Suprapubic skin (tissue), 4 donors: ENCODE results near the gene LRRC32. TPM values are rescaled to one million over a fixed set of nuclear protein-coding genes. Genes with fewer than 3 reads are reported as not detected.

Experiments
- DNase-seq, 2 donors: peaks; one replicate each; pipeline ENCODE4 v3.0.0-alpha.2; 2019; ENCODE audit warnings: low spot score in 2 of 2
- H3K27ac ChIP-seq: fragments of 200-600 bp; sonication (generic); one replicate; pipeline ENCODE4 v1.5.1; 2019
- H3K27me3 ChIP-seq: fragments of 200-600 bp; sonication (generic); one replicate; pipeline ENCODE4 v1.5.1; 2019
- H3K36me3 ChIP-seq: fragments of 200-600 bp; sonication (generic); one replicate; pipeline ENCODE4 v1.5.1; 2019
- H3K4me1 ChIP-seq: fragments of 200-600 bp; sonication (generic); one replicate; pipeline ENCODE4 v1.5.1; 2019
- H3K4me3 ChIP-seq: fragments of 200-600 bp; sonication (generic); one replicate; pipeline ENCODE4 v1.5.1; 2019; ENCODE audit warnings: mild to moderate bottlenecking
- H3K9me3 ChIP-seq: fragments of 200-600 bp; sonication (generic); one replicate; pipeline ENCODE4 v1.5.1; 2019
- CTCF ChIP-seq, 2 donors: fragments of 200-600 bp in 1 of 2; fragments of 450-650 bp in 1 of 2; sonication (generic) in 1 of 2; IDR thresholded peaks; one replicate each; pipeline ENCODE4 v1.5.1; 2016 to 2019; ENCODE audit warnings: antibody characterized with exemption in 2 of 2, mild to moderate bottlenecking in 1 of 2, moderate library complexity in 1 of 2
- EP300 ChIP-seq: sonication (generic); formaldehyde crosslinking; IDR thresholded peaks from one replicate; pipeline ENCODE4 v1.6.1; 2017; ENCODE audit warnings: antibody characterized with exemption
- POLR2A ChIP-seq, 2 donors: fragments of 450-650 bp; IDR thresholded peaks; one replicate each; pipeline ENCODE4 v1.6.1; 2017; ENCODE audit warnings: antibody characterized with exemption in 2 of 2, mild to moderate bottlenecking in 2 of 2, moderate library complexity in 2 of 2
- POLR2AphosphoS5 ChIP-seq, 3 donors: sonication (generic); formaldehyde crosslinking; IDR thresholded peaks; one replicate each; pipeline ENCODE4 v1.6.1; 2017; ENCODE audit warnings: antibody characterized with exemption in 3 of 3
- WGBS: methylation state at CpG from one replicate; pipeline ENCODE4 v1.1.5; 2018; 5-methylcytosine and 5-hydroxymethylcytosine counted together
- total RNA-seq, 4 donors: library from RNA; depleted of rRNA; stranded (reverse); fragments of >200 nt; gene quantifications; one replicate each; pipeline ENCODE4 v1.1.0, GENCODE V29; 2016

LRRC32 gene
- total RNA-seq, 4 donors from 2014 or later, result 10.4 to 23.2 (median 17.5) TPM

GRCh38 chr11:76689313-76690260, 19.0 kb upstream of the LRRC32 start:
- WGBS, result 73% methylated on average over 26 of the region's 26 CpGs
- Histone ChIP-seq H3K4me1 (no peaks in the 10 kb centered on the region), H3K27me3 (no peaks in the 10 kb centered on the region), H3K4me3 (no peak overlapping the region), H3K36me3 (no peaks in the 10 kb centered on the region), H3K9me3 (no peaks in the 10 kb centered on the region), H3K27ac (no peak overlapping the region)
- TF ChIP-seq CTCF (IDR thresholded peaks at IDR 0.05) (no peak), POLR2A (IDR thresholded peaks at IDR 0.05) (no peak), EP300 (no peak), POLR2AphosphoS5 (IDR thresholded peaks at IDR 0.05) (no peak)
- DNase-seq, result no peak

GRCh38 chr11:76688146-76688545, 17.6 kb upstream of the LRRC32 start:
- Histone ChIP-seq H3K4me3 (no peak overlapping the region), H3K27me3 (no peaks in the 10 kb centered on the region), H3K4me1 (no peaks in the 10 kb centered on the region), H3K9me3 (no peaks in the 10 kb centered on the region), H3K36me3 (no peaks in the 10 kb centered on the region), H3K27ac (no peak overlapping the region)
- TF ChIP-seq CTCF (IDR thresholded peaks at IDR 0.05) (no peak), POLR2AphosphoS5 (IDR thresholded peaks at IDR 0.05) (no peak), POLR2A (IDR thresholded peaks at IDR 0.05) (no peak), EP300 (no peak)
- WGBS, result 89% methylated on average over 7 of the region's 7 CpGs
- DNase-seq, result no peak

- H3K4me3 ChIP-seq, result no peak overlapping the region
- DNase-seq, result no peak
- WGBS, result 82% methylated on average over 16 of the region's 16 CpGs
- no peaks in the 10 kb centered on the region for H3K4me1 ChIP-seq
- H3K36me3 ChIP-seq, result no peaks in the 10 kb centered on the region
- H3K27ac ChIP-seq, result no peak overlapping the region
- H3K27me3 ChIP-seq, result no peaks in the 10 kb centered on the region
- no peak for TF ChIP-seq EP300
- no peak for TF ChIP-seq CTCF (IDR thresholded peaks at IDR 0.05)
- H3K9me3 ChIP-seq, result no peaks in the 10 kb centered on the region
Measured at GRCh38 chr11:76686261-76687079, 15.9 kb upstream of the LRRC32 start.

- H3K4me1 ChIP-seq, result no peaks in the 10 kb centered on the region
- DNase-seq, result no peak
- H3K4me3 ChIP-seq, result no peak overlapping the region
- TF ChIP-seq CTCF (IDR thresholded peaks at IDR 0.05) (no peak), POLR2A (IDR thresholded peaks at IDR 0.05) (no peak), POLR2AphosphoS5 (IDR thresholded peaks at IDR 0.05) (no peak)
- no peaks in the 10 kb centered on the region for H3K36me3 ChIP-seq
- no peak overlapping the region for H3K27ac ChIP-seq
- no peaks in the 10 kb centered on the region for H3K9me3 ChIP-seq
- 58% methylated on average over 7 of the region's 7 CpGs for WGBS
- H3K27me3 ChIP-seq, result no peaks in the 10 kb centered on the region
Measured at GRCh38 chr11:76685831-76686230, 15.3 kb upstream of the LRRC32 start.

GRCh38 chr11:76685237-76685636, 14.7 kb upstream of the LRRC32 start:
- no peak for DNase-seq
- WGBS, result 64% methylated on average over 9 of the region's 9 CpGs
- no peak overlapping the region for H3K4me3 ChIP-seq
- H3K36me3 ChIP-seq, result no peaks in the 10 kb centered on the region
- peaks cover 2% of the 10 kb centered on the region for H3K4me1 ChIP-seq
- no peak for TF ChIP-seq EP300
- H3K27ac ChIP-seq, result no peak overlapping the region
- no peaks in the 10 kb centered on the region for H3K9me3 ChIP-seq
- no peaks in the 10 kb centered on the region for H3K27me3 ChIP-seq
